ENCODE results near the gene ARL2.

DNA sequence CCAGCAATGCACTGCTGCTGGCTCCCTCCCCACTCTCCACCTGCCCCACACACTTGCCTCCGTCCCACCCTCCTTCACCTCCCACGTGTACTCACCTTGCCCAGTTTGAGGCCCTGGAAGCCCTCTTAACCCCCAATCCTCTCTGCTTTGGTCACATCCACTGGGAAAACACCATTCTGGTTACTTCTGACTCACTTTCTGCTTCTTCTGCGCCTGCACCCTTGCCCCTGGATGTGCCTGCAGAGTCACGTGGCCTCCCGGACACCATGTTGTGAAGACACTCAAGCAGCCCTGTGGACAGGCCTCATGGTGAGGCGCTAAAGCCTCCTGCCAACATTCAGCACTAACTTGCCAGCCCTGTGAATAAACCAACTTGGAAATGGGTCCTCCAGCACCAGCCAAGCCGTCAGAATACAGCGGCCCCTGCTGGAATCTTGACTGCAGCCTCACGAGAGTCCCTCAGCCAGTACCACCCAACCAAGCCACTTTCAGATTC is 47.0 kb downstream of the ARL2 start:
- TF ChIP-seq ELF1 (IDR thresholded peaks at IDR 0.05) (no peak), TAF1 (IDR thresholded peaks at IDR 0.05; ENCODE audit: borderline replicate concordance, low read depth, low read length) (no peak), GABPA (IDR thresholded peaks at IDR 0.05; ENCODE audit: low read depth) (no peak), POLR2AphosphoS5 (IDR thresholded peaks at IDR 0.05; ENCODE audit: low read depth, low read length) (no peak), NRF1 (IDR thresholded peaks at IDR 0.05; ENCODE audit: low read depth, low read length) (no peak), EP300 (IDR thresholded peaks at IDR 0.05; ENCODE audit: borderline replicate concordance in 1 of 2, low read depth in 1 of 2, low read length in 1 of 2) (no peak), YY1 (IDR thresholded peaks at IDR 0.05; ENCODE audit: low read depth) (no peak), RXRA (IDR thresholded peaks at IDR 0.05; ENCODE audit: borderline replicate concordance, low read depth) (no peak)
- TF ChIP-seq, protein P1, sequence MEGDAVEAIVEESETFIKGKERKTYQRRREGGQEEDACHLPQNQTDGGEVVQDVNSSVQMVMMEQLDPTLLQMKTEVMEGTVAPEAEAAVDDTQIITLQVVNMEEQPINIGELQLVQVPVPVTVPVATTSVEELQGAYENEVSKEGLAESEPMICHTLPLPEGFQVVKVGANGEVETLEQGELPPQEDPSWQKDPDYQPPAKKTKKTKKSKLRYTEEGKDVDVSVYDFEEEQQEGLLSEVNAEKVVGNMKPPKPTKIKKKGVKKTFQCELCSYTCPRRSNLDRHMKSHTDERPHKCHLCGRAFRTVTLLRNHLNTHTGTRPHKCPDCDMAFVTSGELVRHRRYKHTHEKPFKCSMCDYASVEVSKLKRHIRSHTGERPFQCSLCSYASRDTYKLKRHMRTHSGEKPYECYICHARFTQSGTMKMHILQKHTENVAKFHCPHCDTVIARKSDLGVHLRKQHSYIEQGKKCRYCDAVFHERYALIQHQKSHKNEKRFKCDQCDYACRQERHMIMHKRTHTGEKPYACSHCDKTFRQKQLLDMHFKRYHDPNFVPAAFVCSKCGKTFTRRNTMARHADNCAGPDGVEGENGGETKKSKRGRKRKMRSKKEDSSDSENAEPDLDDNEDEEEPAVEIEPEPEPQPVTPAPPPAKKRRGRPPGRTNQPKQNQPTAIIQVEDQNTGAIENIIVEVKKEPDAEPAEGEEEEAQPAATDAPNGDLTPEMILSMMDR (IDR thresholded peaks at IDR 0.05): no peak
- TF ChIP-seq, protein P2, sequence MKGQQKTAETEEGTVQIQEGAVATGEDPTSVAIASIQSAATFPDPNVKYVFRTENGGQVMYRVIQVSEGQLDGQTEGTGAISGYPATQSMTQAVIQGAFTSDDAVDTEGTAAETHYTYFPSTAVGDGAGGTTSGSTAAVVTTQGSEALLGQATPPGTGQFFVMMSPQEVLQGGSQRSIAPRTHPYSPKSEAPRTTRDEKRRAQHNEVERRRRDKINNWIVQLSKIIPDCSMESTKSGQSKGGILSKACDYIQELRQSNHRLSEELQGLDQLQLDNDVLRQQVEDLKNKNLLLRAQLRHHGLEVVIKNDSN (IDR thresholded peaks at IDR 0.05; ENCODE audit: borderline replicate concordance, low read depth): no peak
- TF ChIP-seq, protein P3, sequence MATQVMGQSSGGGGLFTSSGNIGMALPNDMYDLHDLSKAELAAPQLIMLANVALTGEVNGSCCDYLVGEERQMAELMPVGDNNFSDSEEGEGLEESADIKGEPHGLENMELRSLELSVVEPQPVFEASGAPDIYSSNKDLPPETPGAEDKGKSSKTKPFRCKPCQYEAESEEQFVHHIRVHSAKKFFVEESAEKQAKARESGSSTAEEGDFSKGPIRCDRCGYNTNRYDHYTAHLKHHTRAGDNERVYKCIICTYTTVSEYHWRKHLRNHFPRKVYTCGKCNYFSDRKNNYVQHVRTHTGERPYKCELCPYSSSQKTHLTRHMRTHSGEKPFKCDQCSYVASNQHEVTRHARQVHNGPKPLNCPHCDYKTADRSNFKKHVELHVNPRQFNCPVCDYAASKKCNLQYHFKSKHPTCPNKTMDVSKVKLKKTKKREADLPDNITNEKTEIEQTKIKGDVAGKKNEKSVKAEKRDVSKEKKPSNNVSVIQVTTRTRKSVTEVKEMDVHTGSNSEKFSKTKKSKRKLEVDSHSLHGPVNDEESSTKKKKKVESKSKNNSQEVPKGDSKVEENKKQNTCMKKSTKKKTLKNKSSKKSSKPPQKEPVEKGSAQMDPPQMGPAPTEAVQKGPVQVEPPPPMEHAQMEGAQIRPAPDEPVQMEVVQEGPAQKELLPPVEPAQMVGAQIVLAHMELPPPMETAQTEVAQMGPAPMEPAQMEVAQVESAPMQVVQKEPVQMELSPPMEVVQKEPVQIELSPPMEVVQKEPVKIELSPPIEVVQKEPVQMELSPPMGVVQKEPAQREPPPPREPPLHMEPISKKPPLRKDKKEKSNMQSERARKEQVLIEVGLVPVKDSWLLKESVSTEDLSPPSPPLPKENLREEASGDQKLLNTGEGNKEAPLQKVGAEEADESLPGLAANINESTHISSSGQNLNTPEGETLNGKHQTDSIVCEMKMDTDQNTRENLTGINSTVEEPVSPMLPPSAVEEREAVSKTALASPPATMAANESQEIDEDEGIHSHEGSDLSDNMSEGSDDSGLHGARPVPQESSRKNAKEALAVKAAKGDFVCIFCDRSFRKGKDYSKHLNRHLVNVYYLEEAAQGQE (IDR thresholded peaks at IDR 0.05; ENCODE audit: low read depth, low read length): no peak
